Measurements from ENCODE around the gene RUVBL2. TPM values are rescaled to one million over a fixed set of nuclear protein-coding genes. Genes with fewer than 3 reads are reported as not detected.

The RUVBL2 gene
- total RNA-seq, 1 experiment from 2014 or later = 270 TPM

DNA sequence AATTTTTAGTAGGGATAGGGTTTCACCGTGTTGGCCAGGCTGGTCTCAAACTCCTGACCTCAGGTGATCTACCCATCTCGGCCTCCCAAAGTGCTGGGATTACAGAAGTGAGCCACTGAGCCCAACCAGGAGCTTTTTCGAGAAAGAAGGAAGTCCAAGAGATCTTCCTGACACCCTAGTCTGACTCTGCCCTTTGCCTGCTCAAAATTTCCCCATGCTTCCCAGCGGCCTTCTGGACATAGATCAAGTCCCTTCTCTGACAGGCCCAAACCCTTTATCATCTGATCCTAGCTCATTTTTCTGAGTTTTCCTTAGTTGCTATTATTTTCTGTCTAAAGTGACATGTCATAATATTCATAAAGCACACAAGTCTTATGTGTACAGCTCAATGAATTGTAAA lies 40.5 kb upstream of the RUVBL2 start:
- TF ChIP-seq CBX3 (IDR thresholded peaks at IDR 0.05; ENCODE audit: low read depth) (no peak), ZFX (IDR thresholded peaks at IDR 0.05) (no peak), EZH2phosphoT487 (IDR thresholded peaks at IDR 0.05; ENCODE audit: borderline replicate concordance) (no peak), YY1 (IDR thresholded peaks at IDR 0.05; ENCODE audit: extremely low read depth, insufficient replicate concordance, low read depth, low read length) (no peak), JUND (IDR thresholded peaks at IDR 0.05) (no peak), ELF1 (IDR thresholded peaks at IDR 0.05; ENCODE audit: borderline replicate concordance, low read depth) (no peak), FOSL1 (IDR thresholded peaks at IDR 0.05; ENCODE audit: low read depth) (no peak)
- TF ChIP-seq, protein P1, sequence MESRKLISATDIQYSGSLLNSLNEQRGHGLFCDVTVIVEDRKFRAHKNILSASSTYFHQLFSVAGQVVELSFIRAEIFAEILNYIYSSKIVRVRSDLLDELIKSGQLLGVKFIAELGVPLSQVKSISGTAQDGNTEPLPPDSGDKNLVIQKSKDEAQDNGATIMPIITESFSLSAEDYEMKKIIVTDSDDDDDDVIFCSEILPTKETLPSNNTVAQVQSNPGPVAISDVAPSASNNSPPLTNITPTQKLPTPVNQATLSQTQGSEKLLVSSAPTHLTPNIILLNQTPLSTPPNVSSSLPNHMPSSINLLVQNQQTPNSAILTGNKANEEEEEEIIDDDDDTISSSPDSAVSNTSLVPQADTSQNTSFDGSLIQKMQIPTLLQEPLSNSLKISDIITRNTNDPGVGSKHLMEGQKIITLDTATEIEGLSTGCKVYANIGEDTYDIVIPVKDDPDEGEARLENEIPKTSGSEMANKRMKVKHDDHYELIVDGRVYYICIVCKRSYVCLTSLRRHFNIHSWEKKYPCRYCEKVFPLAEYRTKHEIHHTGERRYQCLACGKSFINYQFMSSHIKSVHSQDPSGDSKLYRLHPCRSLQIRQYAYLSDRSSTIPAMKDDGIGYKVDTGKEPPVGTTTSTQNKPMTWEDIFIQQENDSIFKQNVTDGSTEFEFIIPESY (IDR thresholded peaks at IDR 0.05; ENCODE audit: extremely low read depth, insufficient replicate concordance, low read length) = no peak
- TF ChIP-seq, protein P2, sequence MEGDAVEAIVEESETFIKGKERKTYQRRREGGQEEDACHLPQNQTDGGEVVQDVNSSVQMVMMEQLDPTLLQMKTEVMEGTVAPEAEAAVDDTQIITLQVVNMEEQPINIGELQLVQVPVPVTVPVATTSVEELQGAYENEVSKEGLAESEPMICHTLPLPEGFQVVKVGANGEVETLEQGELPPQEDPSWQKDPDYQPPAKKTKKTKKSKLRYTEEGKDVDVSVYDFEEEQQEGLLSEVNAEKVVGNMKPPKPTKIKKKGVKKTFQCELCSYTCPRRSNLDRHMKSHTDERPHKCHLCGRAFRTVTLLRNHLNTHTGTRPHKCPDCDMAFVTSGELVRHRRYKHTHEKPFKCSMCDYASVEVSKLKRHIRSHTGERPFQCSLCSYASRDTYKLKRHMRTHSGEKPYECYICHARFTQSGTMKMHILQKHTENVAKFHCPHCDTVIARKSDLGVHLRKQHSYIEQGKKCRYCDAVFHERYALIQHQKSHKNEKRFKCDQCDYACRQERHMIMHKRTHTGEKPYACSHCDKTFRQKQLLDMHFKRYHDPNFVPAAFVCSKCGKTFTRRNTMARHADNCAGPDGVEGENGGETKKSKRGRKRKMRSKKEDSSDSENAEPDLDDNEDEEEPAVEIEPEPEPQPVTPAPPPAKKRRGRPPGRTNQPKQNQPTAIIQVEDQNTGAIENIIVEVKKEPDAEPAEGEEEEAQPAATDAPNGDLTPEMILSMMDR (IDR thresholded peaks at IDR 0.05 in 2 of 3, conservative IDR thresholded peaks at IDR 0.05 in 1 of 3; ENCODE audit: borderline replicate concordance in 1 of 3, insufficient read depth in 1 of 3, low read depth in 2 of 3, low read length in 2 of 3) = no peak
- Histone ChIP-seq H3K27ac (ENCODE audit: low read depth, low read length) (no peak overlapping the region), H3K27me3 (ENCODE audit: insufficient read depth, low read length) (no peaks in the 10 kb centered on the region), H3K4me1 (ENCODE audit: control insufficient read depth in 1 of 2, insufficient read depth in 2 of 2, low read length in 2 of 2) (peaks cover 5 to 19% of the 10 kb centered on the region in 2 experiments; a peak in 3 of 4 replicates), H3K4me2 (ENCODE audit: low read length) (no peak overlapping the region), H3K9ac (ENCODE audit: low read length) (no peak overlapping the region), H4K20me1 (ENCODE audit: insufficient read depth) (no peaks in the 10 kb centered on the region), H3K79me2 (ENCODE audit: insufficient read depth, low read length) (peaks cover 16% of the 10 kb centered on the region), H3K9me3 (ENCODE audit: control insufficient read depth in 1 of 2, insufficient read depth in 1 of 2, low read depth in 1 of 2, low read length in 2 of 2) (no peaks in the 10 kb centered on the region), H2AFZ (ENCODE audit: low read depth, low read length, poor library complexity, severe bottlenecking) (no peak overlapping the region), H3K9me2 (ENCODE audit: insufficient read depth) (no peaks in the 10 kb centered on the region), H3K36me3 (ENCODE audit: control insufficient read depth in 1 of 2, insufficient read depth in 2 of 2, low read length in 2 of 2) (peaks cover 0 to 4% of the 10 kb centered on the region in 2 experiments; a peak in 1 of 4 replicates), H3K4me3 (replicated peaks in 1 of 2; ENCODE audit: low read depth in 1 of 2, low read length in 2 of 2) (no peak overlapping the region)
- intact Hi-C loops (cut with micrococcal nuclease) = no loop called here
- RAD21 ChIA-PET (ENCODE audit: low non-redundant PET in 1 of 2, low total read pairs in 2 of 2, uncharacterized antibody in 2 of 2, unreplicated experiment in 2 of 2) = no interaction called here
- DNase-seq (ENCODE audit: low read depth, low spot score) (no peak), ATAC-seq (no peak)
- POLR2A ChIA-PET = interaction anchor here (1.0 kb wide), 1 partner anchor 20 kb away, joined by 5 read pairs; the partner anchor contains the start of gene DHDH
- CTCF ChIA-PET = no interaction called here
- BruUV-seq (replicated peaks) = no TSS peak
